Measurements from ENCODE around the gene TNFRSF12A. TPM values are rescaled to one million over a fixed set of nuclear protein-coding genes. Genes with fewer than 3 reads are reported as not detected.

TNFRSF12A gene
- total and polyA plus RNA-seq, 2 of the 4 experiments (the other 2 are of a cell fraction) = 103 to 304 TPM

- no peak overlapping the region for H3K4ac ChIP-seq (ENCODE audit: low read depth, low read length)
- peaks cover 3% of the 10 kb centered on the region; the same call in 1 of the 2 replicates for H3K4me1 ChIP-seq (ENCODE audit: control insufficient read depth, insufficient read depth, low read length)
- H2AK5ac ChIP-seq (ENCODE audit: low read depth, low read length) = no peak overlapping the region
- H3K9me1 ChIP-seq (ENCODE audit: insufficient read depth, low read length) = no peaks in the 10 kb centered on the region
- no peak overlapping the region for H3K4me2 ChIP-seq (ENCODE audit: low read depth, low read length)
- dilution Hi-C loops (cut with HindIII; ENCODE audit: low sequenced_read_pairs, unreplicated experiment) (no loop called here), intact Hi-C loops (cut with micrococcal nuclease) (no loop called here), in situ Hi-C loops (cut with MboI; ENCODE audit: low sequenced_read_pairs) (no loop called here)
- no peak overlapping the region for H2BK15ac ChIP-seq (ENCODE audit: low read depth, low read length)
- POLR2A ChIA-PET (ENCODE audit: unreplicated experiment) = no interaction called here
- WGBS, 2 experiments (ENCODE audit: extremely low coverage in 2 of 2, insufficient read length in 1 of 2) = no CpG with 5 or more reads among the region's 4 CpGs
- H2AFZ ChIP-seq (replicated peaks; ENCODE audit: low read length, poor library complexity) = no peak overlapping the region
- no TSS peak for BruUV-seq (replicated peaks)
- no peak overlapping the region for H3K27ac ChIP-seq (ENCODE audit: insufficient read depth, low read length)
- DNase-seq = no peak
- no peaks in the 10 kb centered on the region for H3K79me1 ChIP-seq (ENCODE audit: low read depth in 1 of 2, low read length in 2 of 2)
- peaks cover 4% of the 10 kb centered on the region; the same call in 1 of the 2 replicates for H4K20me1 ChIP-seq (ENCODE audit: insufficient read depth, low read length)
- H4K5ac ChIP-seq (ENCODE audit: low read depth, low read length) = no peak overlapping the region
- H2AK9ac ChIP-seq (replicated peaks; ENCODE audit: low read depth, low read length, poor library complexity) = no peak overlapping the region
- H3K27me3 ChIP-seq (ENCODE audit: control insufficient read depth, insufficient read depth, low read length) = peaks cover 43% of the 10 kb centered on the region
- H4K91ac ChIP-seq (ENCODE audit: insufficient read depth, low read depth, low read length) = no peak overlapping the region
- no peak overlapping the region for H3K56ac ChIP-seq (ENCODE audit: extremely low read depth, insufficient read depth, low read length)
- no peak overlapping the region for H3K9ac ChIP-seq (ENCODE audit: low read depth, low read length)
- CTCF ChIA-PET = no interaction called here
- no peak overlapping the region for H3K4me3 ChIP-seq (ENCODE audit: insufficient read depth, low read depth, low read length)
- H2BK5ac ChIP-seq (ENCODE audit: low read depth, low read length, poor library complexity, severe bottlenecking) = no peak overlapping the region
- H3K9me3 ChIP-seq (ENCODE audit: control insufficient read depth, insufficient read depth, low read length) = no peaks in the 10 kb centered on the region
- no peak overlapping the region for H4K8ac ChIP-seq (ENCODE audit: low read depth in 2 of 2, low read length in 2 of 2)
- no peak for ATAC-seq (ENCODE audit: low read depth)
- no peaks in the 10 kb centered on the region for H3K36me3 ChIP-seq (ENCODE audit: control insufficient read depth, insufficient read depth, low read length)
- no peak for TF ChIP-seq USF2 (IDR thresholded peaks at IDR 0.05; ENCODE audit: low read depth, low read length)
- TF ChIP-seq RCOR1 (IDR thresholded peaks at IDR 0.05; ENCODE audit: insufficient replicate concordance, low read length) = no peak
- TF ChIP-seq, protein P1, sequence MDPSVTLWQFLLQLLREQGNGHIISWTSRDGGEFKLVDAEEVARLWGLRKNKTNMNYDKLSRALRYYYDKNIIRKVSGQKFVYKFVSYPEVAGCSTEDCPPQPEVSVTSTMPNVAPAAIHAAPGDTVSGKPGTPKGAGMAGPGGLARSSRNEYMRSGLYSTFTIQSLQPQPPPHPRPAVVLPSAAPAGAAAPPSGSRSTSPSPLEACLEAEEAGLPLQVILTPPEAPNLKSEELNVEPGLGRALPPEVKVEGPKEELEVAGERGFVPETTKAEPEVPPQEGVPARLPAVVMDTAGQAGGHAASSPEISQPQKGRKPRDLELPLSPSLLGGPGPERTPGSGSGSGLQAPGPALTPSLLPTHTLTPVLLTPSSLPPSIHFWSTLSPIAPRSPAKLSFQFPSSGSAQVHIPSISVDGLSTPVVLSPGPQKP (IDR thresholded peaks at IDR 0.05; ENCODE audit: borderline replicate concordance, low read depth, low read length) = no peak
- no peak for TF ChIP-seq RFX5 (IDR thresholded peaks at IDR 0.05; ENCODE audit: low read depth, low read length)
- TF ChIP-seq BHLHE40 (IDR thresholded peaks at IDR 0.05; ENCODE audit: low read depth, low read length) = no peak
- no peak for TF ChIP-seq MXI1 (IDR thresholded peaks at IDR 0.05; ENCODE audit: borderline replicate concordance, low read depth, low read length)
- TF ChIP-seq MAZ (IDR thresholded peaks at IDR 0.05; ENCODE audit: borderline replicate concordance, low read depth, low read length) = no peak
- TF ChIP-seq CHD1 (IDR thresholded peaks at IDR 0.05; ENCODE audit: low read depth, low read length) = no peak
- no peak for TF ChIP-seq POLR2A (IDR thresholded peaks at IDR 0.05; ENCODE audit: low read depth, low read length)
- no peak for TF ChIP-seq RAD21 (IDR thresholded peaks at IDR 0.05; ENCODE audit: low read length)
- TF ChIP-seq FOS (IDR thresholded peaks at IDR 0.05; ENCODE audit: low read depth, low read length) = no peak
- no peak for TF ChIP-seq CEBPB (IDR thresholded peaks at IDR 0.05; ENCODE audit: low read depth, low read length)
- no peak for TF ChIP-seq MAFK (IDR thresholded peaks at IDR 0.05; ENCODE audit: low read depth, low read length)
- TF ChIP-seq SMC3 (IDR thresholded peaks at IDR 0.05; ENCODE audit: low read depth, low read length) = no peak
- TF ChIP-seq, protein P2, sequence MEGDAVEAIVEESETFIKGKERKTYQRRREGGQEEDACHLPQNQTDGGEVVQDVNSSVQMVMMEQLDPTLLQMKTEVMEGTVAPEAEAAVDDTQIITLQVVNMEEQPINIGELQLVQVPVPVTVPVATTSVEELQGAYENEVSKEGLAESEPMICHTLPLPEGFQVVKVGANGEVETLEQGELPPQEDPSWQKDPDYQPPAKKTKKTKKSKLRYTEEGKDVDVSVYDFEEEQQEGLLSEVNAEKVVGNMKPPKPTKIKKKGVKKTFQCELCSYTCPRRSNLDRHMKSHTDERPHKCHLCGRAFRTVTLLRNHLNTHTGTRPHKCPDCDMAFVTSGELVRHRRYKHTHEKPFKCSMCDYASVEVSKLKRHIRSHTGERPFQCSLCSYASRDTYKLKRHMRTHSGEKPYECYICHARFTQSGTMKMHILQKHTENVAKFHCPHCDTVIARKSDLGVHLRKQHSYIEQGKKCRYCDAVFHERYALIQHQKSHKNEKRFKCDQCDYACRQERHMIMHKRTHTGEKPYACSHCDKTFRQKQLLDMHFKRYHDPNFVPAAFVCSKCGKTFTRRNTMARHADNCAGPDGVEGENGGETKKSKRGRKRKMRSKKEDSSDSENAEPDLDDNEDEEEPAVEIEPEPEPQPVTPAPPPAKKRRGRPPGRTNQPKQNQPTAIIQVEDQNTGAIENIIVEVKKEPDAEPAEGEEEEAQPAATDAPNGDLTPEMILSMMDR (conservative IDR thresholded peaks at IDR 0.05; ENCODE audit: low read depth, low read length) = no peak
- H3K23ac ChIP-seq (ENCODE audit: low read depth, low read length) = no peak overlapping the region
- no peak overlapping the region for H3K18ac ChIP-seq (ENCODE audit: low read depth, low read length)
- H3K14ac ChIP-seq (replicated peaks; ENCODE audit: low read depth, low read length) = no peak overlapping the region
- H2BK20ac ChIP-seq (ENCODE audit: low read depth, low read length) = no peak overlapping the region
- H2BK120ac ChIP-seq (ENCODE audit: low read depth, low read length) = no peak overlapping the region
Observed at GRCh38 chr16:3008690-3009037, 11.5 kb upstream of the TNFRSF12A start.

All from IMR-90 (cell line).